ENCODE measurements around the gene GPC5.

The GPC5 gene

GRCh38 chr13:92297971-92298942, 899.8 kb downstream of the GPC5 start:
- no peak overlapping the region for H3K27ac ChIP-seq (ENCODE audit: extremely low read depth, low read depth, low read length)
- ChIA-PET CTCF (interaction anchor here (0.6 kb wide), 1 partner anchor 591 kb away, joined by 3 read pairs; no protein-coding TSS in a partner anchor), POLR2A (no interaction called here)
- no peaks in the 10 kb centered on the region for H3K4me1 ChIP-seq (ENCODE audit: control insufficient read depth, insufficient read depth, low read length)
- no peak overlapping the region for H3K4me3 ChIP-seq (ENCODE audit: low read depth, low read length)
- no peaks in the 10 kb centered on the region for H3K9me3 ChIP-seq (ENCODE audit: control insufficient read depth, insufficient read depth, low read depth, low read length)
- no peak for TF ChIP-seq EGR2 (tag by site-specific recombination; IDR thresholded peaks at IDR 0.05; ENCODE audit: low read depth)
- TF ChIP-seq ZNF658 (tag by site-specific recombination; IDR thresholded peaks at IDR 0.05): no peak
- no peak for TF ChIP-seq KLF17 (tag by site-specific recombination; IDR thresholded peaks at IDR 0.05)
- TF ChIP-seq ZNF18 (tag by site-specific recombination; IDR thresholded peaks at IDR 0.05): no peak
- TF ChIP-seq ZNF350 (tag by site-specific recombination; IDR thresholded peaks at IDR 0.05): no peak
- TF ChIP-seq MEIS1 (CRISPR knock-in tag; IDR thresholded peaks at IDR 0.05; ENCODE audit: borderline replicate concordance): no peak
- no peak for TF ChIP-seq ZNF112 (tag by site-specific recombination; IDR thresholded peaks at IDR 0.05)
- TF ChIP-seq ZNF544 (tag by site-specific recombination; IDR thresholded peaks at IDR 0.05): no peak
- no peak for TF ChIP-seq TCF7L2 (IDR thresholded peaks at IDR 0.05; ENCODE audit: borderline replicate concordance, low read depth, low read length)
- TF ChIP-seq ZNF138 (tag by site-specific recombination; IDR thresholded peaks at IDR 0.05; ENCODE audit: borderline replicate concordance): no peak
- no peak for TF ChIP-seq ZNF514 (tag by site-specific recombination; IDR thresholded peaks at IDR 0.05)
- TF ChIP-seq ZNF677 (tag by site-specific recombination; IDR thresholded peaks at IDR 0.05): no peak
- no peaks in the 10 kb centered on the region for H3K36me3 ChIP-seq (ENCODE audit: control insufficient read depth in 2 of 2, insufficient read depth in 1 of 2, low read length in 2 of 2)

GRCh38 chr13:92300651-92301050, 902.2 kb downstream of the GPC5 start:
- H3K4me1 ChIP-seq (ENCODE audit: control insufficient read depth, insufficient read depth, low read length): no peaks in the 10 kb centered on the region
- H3K27ac ChIP-seq (ENCODE audit: extremely low read depth, low read depth, low read length): no peak overlapping the region
- ChIA-PET POLR2A (no interaction called here), CTCF (interaction anchor here (0.6 kb wide), 1 partner anchor 262 kb away, joined by 3 read pairs; no protein-coding TSS in a partner anchor)
- H3K9me3 ChIP-seq (ENCODE audit: control insufficient read depth, insufficient read depth, low read depth, low read length): no peaks in the 10 kb centered on the region
- H3K36me3 ChIP-seq (ENCODE audit: control insufficient read depth in 2 of 2, insufficient read depth in 1 of 2, low read length in 2 of 2): no peaks in the 10 kb centered on the region
- H3K4me3 ChIP-seq (ENCODE audit: low read depth, low read length): no peak overlapping the region
- TF ChIP-seq ZNF221 (tag by site-specific recombination; IDR thresholded peaks at IDR 0.05; ENCODE audit: borderline replicate concordance) (no peak), ZNF341 (tag by site-specific recombination; IDR thresholded peaks at IDR 0.05; ENCODE audit: low read depth) (no peak), ZNF600 (tag by site-specific recombination; IDR thresholded peaks at IDR 0.05) (no peak), ZNF48 (tag by site-specific recombination; IDR thresholded peaks at IDR 0.05) (no peak), ZXDB (tag by site-specific recombination; IDR thresholded peaks at IDR 0.05) (no peak), ZNF843 (tag by site-specific recombination; IDR thresholded peaks at IDR 0.05) (no peak), ZNF132 (tag by site-specific recombination; IDR thresholded peaks at IDR 0.05; ENCODE audit: borderline replicate concordance) (no peak), ZNF311 (tag by site-specific recombination; IDR thresholded peaks at IDR 0.05; ENCODE audit: borderline replicate concordance) (no peak), ZNF629 (tag by site-specific recombination; IDR thresholded peaks at IDR 0.05) (no peak), ZNF792 (tag by site-specific recombination; IDR thresholded peaks at IDR 0.05) (no peak), ZNF354C (tag by site-specific recombination; IDR thresholded peaks at IDR 0.05; ENCODE audit: borderline replicate concordance, low read depth) (no peak), ZNF148 (tag by site-specific recombination; IDR thresholded peaks at IDR 0.05; ENCODE audit: borderline replicate concordance) (no peak), ZFP41 (tag by site-specific recombination; IDR thresholded peaks at IDR 0.05; ENCODE audit: borderline replicate concordance) (no peak), ZNF670 (tag by site-specific recombination; IDR thresholded peaks at IDR 0.05; ENCODE audit: low read depth) (no peak), ATF2 (tag by site-specific recombination; IDR thresholded peaks at IDR 0.05; ENCODE audit: low read depth) (no peak), SETDB1 (IDR thresholded peaks at IDR 0.05; ENCODE audit: insufficient read length, low read length) (no peak), ZNF830 (tag by site-specific recombination; IDR thresholded peaks at IDR 0.05; ENCODE audit: low read depth) (no peak)

All from HEK293 (cell line).